H9 (cell line): Measurements from ENCODE around the gene BEX3. TPM values are rescaled to one million over a fixed set of nuclear protein-coding genes. Genes with fewer than 3 reads are reported as not detected.

ENCODE experiments used
- DNase-seq: peaks from one replicate; pipeline ENCODE4 v3.0.0-alpha.2; 2017
- H2AFZ ChIP-seq: one replicate; pipeline ENCODE4 v1.6.1; 2013; ENCODE audit warnings: mild to moderate bottlenecking, low read length, control low read depth, moderate library complexity
- H2AK5ac ChIP-seq: 2 replicates; pipeline ENCODE4 v1.6.1; 2013; ENCODE audit warnings: low read length, control low read depth, mixed read lengths; ENCODE audit not compliant: insufficient read length
- H2BK120ac ChIP-seq: one replicate; pipeline ENCODE4 v1.6.1; 2013; ENCODE audit warnings: low read depth, mild to moderate bottlenecking, low read length, control low read depth, inconsistent platforms; ENCODE audit not compliant: poor library complexity, severe bottlenecking
- H2BK12ac ChIP-seq: 2 replicates; pipeline ENCODE4 v1.6.1; 2013; ENCODE audit warnings: low read length, control low read depth, mixed read lengths, low read depth; ENCODE audit not compliant: insufficient read length
- H2BK15ac ChIP-seq: 2 replicates; pipeline ENCODE4 v1.6.1; 2013; ENCODE audit warnings: low read depth, low read length, control low read depth
- H2BK20ac ChIP-seq: one replicate; pipeline ENCODE4 v1.6.1; 2013; ENCODE audit warnings: low read depth, mild to moderate bottlenecking, low read length, control low read depth, inconsistent platforms; ENCODE audit not compliant: poor library complexity, severe bottlenecking
- H2BK5ac ChIP-seq: 2 replicates; pipeline ENCODE4 v1.6.1; 2013; ENCODE audit warnings: low read length, control low read depth, mixed read lengths; ENCODE audit not compliant: insufficient read length
- H3K14ac ChIP-seq: 2 replicates; pipeline ENCODE4 v1.6.1; 2013; ENCODE audit warnings: low read length, control low read depth; ENCODE audit not compliant: insufficient read depth
- H3K18ac ChIP-seq: 2 replicates; pipeline ENCODE4 v1.6.1; 2013; ENCODE audit warnings: low read depth, mild to moderate bottlenecking, mixed read lengths, low read length, control low read depth; ENCODE audit not compliant: insufficient read length
- H3K23ac ChIP-seq: 2 replicates; pipeline ENCODE4 v1.6.1; 2013; ENCODE audit warnings: low read length, control low read depth, mixed read lengths, low read depth; ENCODE audit not compliant: insufficient read length
- H3K23me2 ChIP-seq: 2 replicates; pipeline ENCODE4 v1.6.1; 2013; ENCODE audit warnings: low read depth, mild to moderate bottlenecking, mixed read lengths, low read length, control low read depth; ENCODE audit not compliant: insufficient read length, poor library complexity, severe bottlenecking
- H3K27ac ChIP-seq: 2 replicates; pipeline ENCODE4 v1.5.1; 2013; ENCODE audit warnings: low read length, control low read depth, mixed read lengths, low read depth; ENCODE audit not compliant: insufficient read length
- H3K27me3 ChIP-seq: 2 replicates; pipeline ENCODE4 v1.6.1; 2013; ENCODE audit warnings: low read length, control low read depth, inconsistent platforms; ENCODE audit not compliant: insufficient read depth
- H3K4ac ChIP-seq: 2 replicates; pipeline ENCODE4 v1.6.1; 2013; ENCODE audit warnings: low read depth, mild to moderate bottlenecking, control low read depth, inconsistent platforms, low read length, moderate library complexity
- H3K4me1 ChIP-seq: 2 replicates; pipeline ENCODE4 v1.6.1; 2013; ENCODE audit warnings: low read length, control low read depth, inconsistent platforms; ENCODE audit not compliant: insufficient read depth
- H3K4me2 ChIP-seq: 2 replicates; pipeline ENCODE4 v1.6.1; 2013; ENCODE audit warnings: low read length, control low read depth, mixed read lengths; ENCODE audit not compliant: insufficient read length, insufficient read depth
- H3K56ac ChIP-seq: 2 replicates; pipeline ENCODE4 v1.6.1; 2013; ENCODE audit warnings: low read depth, mild to moderate bottlenecking, mixed read lengths, low read length, control low read depth; ENCODE audit not compliant: insufficient read length
- H3K79me1 ChIP-seq: 2 replicates; pipeline ENCODE4 v1.6.1; 2013; ENCODE audit warnings: low read depth, mild to moderate bottlenecking, moderate library complexity, low read length, control low read depth, inconsistent platforms; ENCODE audit not compliant: insufficient read depth, poor library complexity, severe bottlenecking
- H3K79me2 ChIP-seq: 2 replicates; pipeline ENCODE4 v1.6.1; 2013; ENCODE audit warnings: low read length, control low read depth, inconsistent platforms; ENCODE audit not compliant: insufficient read depth
- H3K9ac ChIP-seq: 2 replicates; pipeline ENCODE4 v1.6.1; 2013; ENCODE audit warnings: low read length, control low read depth, mixed read lengths; ENCODE audit not compliant: insufficient read length; ENCODE audit errors: extremely low read depth
- H3K9me3 ChIP-seq: one replicate; pipeline ENCODE4 v1.6.1; 2013; ENCODE audit warnings: low read depth, low read length, inconsistent platforms; ENCODE audit not compliant: control insufficient read depth
- H3T11ph ChIP-seq: one replicate; pipeline ENCODE4 v1.6.1; 2013; ENCODE audit warnings: mild to moderate bottlenecking, low read length, control low read depth, inconsistent platforms
- H4K20me1 ChIP-seq: one replicate; pipeline ENCODE4 v1.6.1; 2013; ENCODE audit not compliant: control insufficient read depth, insufficient read length, insufficient read depth
- H4K5ac ChIP-seq: 2 replicates; pipeline ENCODE4 v1.6.1; 2013; ENCODE audit warnings: low read depth, mild to moderate bottlenecking, mixed read lengths, low read length, control low read depth; ENCODE audit not compliant: insufficient read length
- H4K8ac ChIP-seq: replicated peaks from 2 replicates; pipeline ENCODE4 v1.6.1; 2013; ENCODE audit warnings: low read length, control low read depth, mixed read lengths, low read depth; ENCODE audit not compliant: insufficient read length
- H4K91ac ChIP-seq: 2 replicates; pipeline ENCODE4 v1.6.1; 2013; ENCODE audit warnings: low read depth, mild to moderate bottlenecking, moderate library complexity, mixed read lengths, low read length, control low read depth; ENCODE audit not compliant: insufficient read length
- H3K27ac Mint-ChIP-seq, 3 experiments: 2 replicates in 2 of 3; 3 replicates in 1 of 3; pipeline ENCODE4 v1.8.0; 2020 to 2021; ENCODE audit warnings: mixed read lengths in 3 of 3, mild to moderate bottlenecking in 1 of 3, moderate library complexity in 1 of 3
- H3K27me3 Mint-ChIP-seq: 2 replicates; pipeline ENCODE4 v1.8.0; 2021; ENCODE audit warnings: low read depth, mild to moderate bottlenecking, moderate library complexity, mixed read lengths
- H3K36me3 Mint-ChIP-seq, 3 experiments: 2 replicates in 2 of 3; 3 replicates in 1 of 3; pipeline ENCODE4 v1.8.0; 2020 to 2021; ENCODE audit warnings: low read depth in 3 of 3, mixed read lengths in 3 of 3; ENCODE audit not compliant: insufficient read depth in 1 of 3
- H3K4me1 Mint-ChIP-seq, 2 experiments: 2 replicates each; pipeline ENCODE4 v1.8.0; 2020; ENCODE audit warnings: mixed read lengths in 2 of 2
- H3K4me3 Mint-ChIP-seq, 2 experiments: 2 replicates in 1 of 2; 3 replicates in 1 of 2; pipeline ENCODE4 v1.8.0; 2020 to 2021; ENCODE audit warnings: mild to moderate bottlenecking in 2 of 2, mixed read lengths in 2 of 2, moderate library complexity in 1 of 2
- H3K9me3 Mint-ChIP-seq, 2 experiments: 2 replicates in 1 of 2; 3 replicates in 1 of 2; pipeline ENCODE4 v1.8.0; 2020; ENCODE audit warnings: mild to moderate bottlenecking in 2 of 2, mixed read lengths in 2 of 2, moderate library complexity in 1 of 2
- WGBS: extraction: QIAGEN DNeasy Blood & Tissue Kit; methylation state at CpG from one replicate; pipeline ENCODE4 v1.1.7; 2013; ENCODE audit warnings: missing lambda C conversion rate, low lambda C conversion rate, mixed read lengths; ENCODE audit not compliant: insufficient read length; ENCODE audit errors: extremely low coverage; 5-methylcytosine and 5-hydroxymethylcytosine counted together
- total RNA-seq: library from RNA; stranded (reverse); gene quantifications from 2 replicates; pipeline ENCODE4 v1.2.1, GENCODE V29; 2021
- TF ChIP-seq, protein P1 (sequence below): fragments of 200-600 bp; sonication (generic); conservative IDR thresholded peaks from 3 replicates; pipeline ENCODE4 v1.8.0; 2021; ENCODE audit warnings: antibody characterized with exemption, mild to moderate bottlenecking

BEX3 gene
- total RNA-seq, 1 experiment from 2014 or later = 305 TPM

DNA sequence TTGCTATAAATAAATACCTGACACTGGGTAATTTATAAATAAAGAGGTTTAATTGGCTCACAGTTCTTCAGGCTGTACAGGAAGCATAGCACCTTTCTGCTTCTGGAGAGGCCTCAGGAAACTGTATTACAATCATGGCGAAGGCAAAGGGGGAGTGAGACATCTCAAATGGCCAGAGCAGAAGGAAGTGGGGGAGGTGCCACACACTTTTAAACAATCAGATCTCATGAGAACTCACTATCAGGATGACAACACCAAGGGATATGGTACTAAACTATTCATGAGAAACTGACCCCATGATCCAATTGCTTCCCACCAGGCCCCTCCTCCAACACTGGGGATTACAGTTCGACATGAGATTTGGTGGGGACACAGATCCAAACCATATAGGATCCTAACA, 31.7 kb upstream of the BEX3 start:
- Histone ChIP-seq H2BK5ac (no peak overlapping the region), H3T11ph (no peak overlapping the region), H4K5ac (no peak overlapping the region), H3K23ac (no peak overlapping the region), H2BK15ac (no peak overlapping the region), H2BK12ac (no peak overlapping the region), H3K79me1 (no peaks in the 10 kb centered on the region), H3K4me2 (no peak overlapping the region), H3K4me1 (no peaks in the 10 kb centered on the region), H3K14ac (no peak overlapping the region), H4K8ac (no peak overlapping the region), H4K20me1 (no peaks in the 10 kb centered on the region), H2AK5ac (no peak overlapping the region), H3K9me3 (no peaks in the 10 kb centered on the region), H4K91ac (no peak overlapping the region), H2BK120ac (no peak overlapping the region), H3K56ac (no peak overlapping the region), H3K18ac (no peak overlapping the region), H3K4ac (no peak overlapping the region), H3K27me3 (no peaks in the 10 kb centered on the region), H3K27ac (no peak overlapping the region), H2AFZ (no peak overlapping the region), H3K79me2 (no peaks in the 10 kb centered on the region), H3K23me2 (no peaks in the 10 kb centered on the region), H2BK20ac (no peak overlapping the region), H3K9ac (no peak overlapping the region)
- H3K9me3 Mint-ChIP-seq = peaks cover 0 to 46% of the 10 kb centered on the region in 2 experiments; a peak in 2 of 5 replicates
- TF ChIP-seq, protein P1, sequence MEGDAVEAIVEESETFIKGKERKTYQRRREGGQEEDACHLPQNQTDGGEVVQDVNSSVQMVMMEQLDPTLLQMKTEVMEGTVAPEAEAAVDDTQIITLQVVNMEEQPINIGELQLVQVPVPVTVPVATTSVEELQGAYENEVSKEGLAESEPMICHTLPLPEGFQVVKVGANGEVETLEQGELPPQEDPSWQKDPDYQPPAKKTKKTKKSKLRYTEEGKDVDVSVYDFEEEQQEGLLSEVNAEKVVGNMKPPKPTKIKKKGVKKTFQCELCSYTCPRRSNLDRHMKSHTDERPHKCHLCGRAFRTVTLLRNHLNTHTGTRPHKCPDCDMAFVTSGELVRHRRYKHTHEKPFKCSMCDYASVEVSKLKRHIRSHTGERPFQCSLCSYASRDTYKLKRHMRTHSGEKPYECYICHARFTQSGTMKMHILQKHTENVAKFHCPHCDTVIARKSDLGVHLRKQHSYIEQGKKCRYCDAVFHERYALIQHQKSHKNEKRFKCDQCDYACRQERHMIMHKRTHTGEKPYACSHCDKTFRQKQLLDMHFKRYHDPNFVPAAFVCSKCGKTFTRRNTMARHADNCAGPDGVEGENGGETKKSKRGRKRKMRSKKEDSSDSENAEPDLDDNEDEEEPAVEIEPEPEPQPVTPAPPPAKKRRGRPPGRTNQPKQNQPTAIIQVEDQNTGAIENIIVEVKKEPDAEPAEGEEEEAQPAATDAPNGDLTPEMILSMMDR = no peak
- no peak overlapping the region for H3K4me3 Mint-ChIP-seq
- no CpG with 5 or more reads among the region's 2 CpGs for WGBS
- no peak overlapping the region for H3K27ac Mint-ChIP-seq
- H3K36me3 Mint-ChIP-seq = no peaks in the 10 kb centered on the region
- H3K4me1 Mint-ChIP-seq = peaks cover 6 to 9% of the 10 kb centered on the region in 2 experiments; a peak in 3 of 4 replicates
- H3K27me3 Mint-ChIP-seq = peaks cover 5% of the 10 kb centered on the region
- no peak for DNase-seq
